Vagina (tissue), 2 donors: ENCODE measurements around the gene ING2.

Source experiments
- CTCF ChIP-seq, 3 experiments: fragments of 450-650 bp in 2 of 3; fragments of 200-600 bp in 1 of 3; sonication (generic) in 1 of 3; IDR thresholded peaks; one replicate each; pipeline ENCODE4 v1.5.1; 2017 to 2019; ENCODE audit warnings: antibody characterized with exemption in 3 of 3, mild to moderate bottlenecking in 2 of 3, moderate library complexity in 2 of 3
- POLR2A ChIP-seq, 2 donors: fragments of 450-650 bp; IDR thresholded peaks; one replicate each; pipeline ENCODE4 v1.6.1; 2017; ENCODE audit warnings: antibody characterized with exemption in 2 of 2, mild to moderate bottlenecking in 2 of 2, moderate library complexity in 2 of 2
- POLR2AphosphoS5 ChIP-seq, 2 donors: sonication (generic); formaldehyde crosslinking; IDR thresholded peaks; one replicate each; pipeline ENCODE4 v1.9.0; 2017; ENCODE audit warnings: antibody characterized with exemption in 2 of 2, mild to moderate bottlenecking in 2 of 2, low read depth in 1 of 2; ENCODE audit not compliant: insufficient read depth in 1 of 2

GRCh38 chr4:183558873-183559272 is 54.0 kb downstream of the ING2 start:
- no peak for TF ChIP-seq CTCF (IDR thresholded peaks at IDR 0.05)
- TF ChIP-seq POLR2A (IDR thresholded peaks at IDR 0.05): no peak
- no peak for TF ChIP-seq POLR2AphosphoS5 (IDR thresholded peaks at IDR 0.05; ENCODE audit: insufficient read depth in 1 of 2, low read depth in 1 of 2)
